GM18858 (cell line): ENCODE data around the gene HNRNPA1L2.
"Not testable (repeated sequence)": the region's sequence is repeated elsewhere in the genome, so short reads cannot be mapped to it uniquely, and the experiment has no call there.

Experiments
- ATAC-seq: cut with Tn5 transposase; IDR thresholded peaks from one replicate; pipeline ENCODE4 v1.9.1; 2021; ENCODE audit not compliant: unreplicated experiment

The HNRNPA1L2 gene

DNA sequence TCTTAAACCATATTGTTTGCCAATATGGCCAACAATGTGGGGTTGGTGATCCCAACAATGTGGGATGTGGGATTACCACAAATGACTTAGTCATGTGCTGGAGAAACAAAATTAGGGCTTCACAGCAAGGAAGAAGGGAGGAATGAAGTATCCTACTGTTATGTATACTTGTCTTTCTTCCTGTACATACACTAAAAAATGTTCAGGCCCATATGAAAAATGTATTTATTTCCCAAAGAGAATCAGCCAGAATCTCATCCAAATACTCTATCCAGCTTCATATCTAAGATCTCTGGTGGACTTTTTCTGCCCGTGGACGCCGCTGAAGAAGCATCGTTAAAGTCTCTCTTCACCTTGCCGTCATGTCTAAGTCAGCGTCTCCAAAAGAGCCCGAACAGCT lies at the start of gene HNRNPA1L2:
Gene HNRNPA1L2 (plus strand): TSS at position 301 of the 400 bp plus-strand sequence. CDS start 62 bp downstream, at position 363.
- ATAC-seq = no peak

DNA sequence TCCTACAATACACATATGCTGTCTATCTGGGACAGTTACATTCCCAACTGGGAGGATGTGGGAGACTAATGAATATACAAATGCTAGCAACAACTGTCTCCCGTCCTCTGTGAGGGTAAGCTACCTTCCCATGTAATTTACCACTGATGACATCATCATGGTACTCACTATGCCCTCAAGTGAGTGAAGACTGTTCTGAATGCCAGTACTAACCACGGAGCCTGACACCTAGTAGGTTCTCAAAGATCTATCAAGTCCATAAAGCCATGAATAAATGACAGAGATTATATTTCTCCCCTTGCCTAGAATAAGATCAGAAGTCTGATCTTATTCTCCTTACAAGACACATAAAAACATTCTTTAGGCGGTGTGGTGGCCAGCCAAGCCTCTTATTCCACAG lies 49.1 kb upstream of the HNRNPA1L2 start:
- not testable (repeated sequence) for ATAC-seq

DNA sequence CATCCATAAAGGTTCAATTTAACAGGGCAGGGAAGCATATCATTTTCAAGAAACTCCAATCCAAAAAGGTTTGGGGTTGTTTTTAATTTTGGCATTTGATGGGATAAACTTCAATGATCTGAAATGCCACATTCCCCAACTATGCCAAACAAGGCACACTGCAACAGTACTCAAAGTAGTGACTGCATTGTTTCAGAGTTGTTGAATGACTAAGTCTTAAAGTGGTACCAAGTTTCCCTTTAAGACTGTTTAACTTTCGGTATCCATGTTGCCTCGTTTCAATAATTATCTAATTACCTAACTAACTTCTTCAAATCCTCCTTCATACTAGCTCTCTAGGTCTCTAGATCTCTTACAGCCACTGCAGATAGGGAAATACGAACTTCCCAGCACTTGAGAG lies 48.4 kb upstream of the HNRNPA1L2 start:
- ATAC-seq = not testable (repeated sequence)

DNA sequence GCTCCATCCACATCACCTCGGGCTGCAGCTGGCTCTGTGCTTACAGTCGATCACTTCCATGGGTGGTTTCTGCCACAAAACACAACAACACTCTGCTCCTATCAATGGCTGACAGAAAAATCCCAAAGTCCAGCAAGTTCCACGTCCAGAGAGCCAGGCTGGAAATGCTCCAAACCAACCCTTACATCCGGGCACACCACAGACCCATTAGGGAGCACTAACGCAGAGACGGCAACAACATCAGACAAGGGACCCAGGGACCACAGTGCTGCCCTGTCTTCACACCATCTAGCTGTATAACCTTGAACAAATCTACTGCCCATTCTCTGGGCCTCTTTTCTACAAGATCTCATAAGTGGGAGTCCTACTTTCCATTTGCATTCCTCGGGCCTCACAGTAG lies 47.9 kb upstream of the HNRNPA1L2 start:
- ATAC-seq = not testable (repeated sequence)

DNA sequence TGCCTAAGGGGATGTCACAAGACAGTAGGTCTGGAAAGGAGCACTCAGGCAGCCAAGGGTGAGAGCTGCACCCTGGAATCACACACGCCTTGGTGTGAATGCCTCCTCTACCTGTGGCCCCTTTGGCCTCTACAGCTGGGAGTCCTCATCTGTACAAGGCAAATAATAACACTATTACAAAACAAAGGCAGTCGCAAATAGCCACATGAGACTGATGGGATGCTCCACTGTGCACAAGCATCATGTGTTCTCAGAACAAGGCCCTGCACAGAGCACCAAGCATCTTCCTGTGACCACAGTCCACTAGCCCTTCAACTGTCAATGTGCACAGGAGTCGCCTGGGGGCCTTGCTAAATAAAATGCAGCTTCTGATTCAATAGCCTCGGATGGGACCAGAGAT lies 44.6 kb upstream of the HNRNPA1L2 start:
- ATAC-seq = no peak

DNA sequence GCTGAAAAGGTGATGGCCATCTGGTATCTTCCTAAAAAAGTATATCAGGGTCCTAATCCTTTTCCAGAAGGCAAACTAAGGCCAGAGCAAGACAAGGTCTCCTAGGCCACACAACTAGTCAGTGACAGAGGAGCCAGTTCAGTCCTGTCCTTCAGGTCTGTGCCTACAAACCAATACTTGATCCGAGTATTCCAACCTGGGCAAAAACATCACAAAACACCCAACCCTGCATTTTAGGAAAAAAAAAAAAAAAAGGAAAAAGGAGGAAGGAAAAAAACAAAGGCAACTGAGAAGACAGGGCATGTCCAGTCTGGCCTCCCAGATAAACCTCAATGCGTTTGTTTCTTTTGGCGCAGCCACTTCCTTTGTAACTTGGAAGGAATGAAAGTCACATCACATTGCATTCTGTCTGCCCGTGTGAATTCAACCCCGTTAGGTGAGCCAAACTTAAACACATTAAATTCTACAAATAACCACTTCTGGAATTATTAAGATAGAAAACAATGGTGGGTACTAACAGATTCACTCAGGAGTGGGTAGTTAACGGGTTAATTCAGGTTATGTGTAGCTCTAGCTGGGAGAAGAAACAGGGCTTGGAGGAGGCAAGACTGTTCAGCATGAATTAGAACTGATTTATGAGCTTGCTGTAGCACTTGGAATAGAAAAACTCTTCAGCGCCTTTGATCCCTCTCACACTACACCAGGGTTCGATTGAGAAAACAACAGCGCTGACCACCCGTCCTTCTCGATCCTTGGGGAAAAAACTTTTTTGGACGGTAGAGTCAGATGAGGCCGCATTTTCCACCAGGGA lies 43.0 kb upstream of the HNRNPA1L2 start:
- ATAC-seq = peak; percentile 19

DNA sequence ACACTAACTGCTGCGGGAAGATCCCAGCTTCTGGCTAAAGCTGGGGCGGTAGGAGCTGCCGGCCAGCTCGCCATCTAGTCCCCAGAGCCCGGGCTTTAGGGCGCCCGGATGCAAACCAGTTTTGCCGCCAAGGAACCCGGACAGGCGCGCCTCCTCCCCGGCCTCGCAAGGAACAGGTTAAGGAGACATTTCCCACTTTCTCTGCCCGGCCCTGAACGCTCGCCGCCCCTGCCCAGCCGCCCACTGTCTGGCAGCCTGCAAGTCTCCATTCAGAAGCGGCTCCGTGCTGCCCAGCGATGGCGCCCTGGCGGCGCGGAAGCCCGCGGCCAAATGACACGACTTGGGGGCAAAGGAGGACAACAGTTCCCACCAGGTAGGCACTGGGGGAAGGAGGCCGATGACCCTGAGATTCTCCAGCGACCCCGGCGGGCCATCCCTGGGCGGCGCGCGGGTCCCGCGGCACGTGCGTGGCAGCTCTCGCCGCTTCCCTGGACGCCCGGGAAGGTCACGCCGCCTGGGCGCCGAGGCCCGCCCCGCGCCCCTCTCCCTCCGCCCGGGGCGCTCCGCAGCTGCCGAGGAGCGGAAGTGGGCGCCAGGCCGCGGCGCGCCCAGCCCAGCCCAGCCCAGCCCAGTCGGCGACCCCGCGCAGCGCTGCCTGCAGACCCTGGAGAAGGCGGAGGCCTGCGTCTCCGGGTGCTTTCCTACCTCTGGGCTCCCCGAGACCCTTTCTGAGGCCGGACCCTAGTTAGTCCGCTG lies 42.2 kb upstream of the HNRNPA1L2 start:
- peak; percentile 50 for ATAC-seq

DNA sequence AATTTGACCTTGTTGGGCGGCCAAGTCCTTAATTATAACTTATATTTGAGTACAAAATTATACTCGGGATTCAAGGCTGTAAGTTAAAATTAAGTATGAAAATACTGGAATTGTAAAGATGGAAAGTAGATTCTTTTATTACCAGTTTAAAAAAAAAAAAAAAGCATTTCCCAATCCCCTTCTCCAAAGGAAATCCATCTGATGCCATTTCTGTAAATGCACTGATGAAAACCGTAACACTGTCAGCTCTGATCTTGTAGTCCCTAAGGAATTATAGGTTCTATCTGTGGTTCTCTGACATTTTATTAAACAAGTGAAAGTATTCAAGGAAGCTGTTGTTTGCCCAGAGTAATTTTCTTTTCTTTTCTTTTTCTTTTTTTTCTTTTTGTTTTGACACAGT lies 41.6 kb upstream of the HNRNPA1L2 start:
- no peak for ATAC-seq

DNA sequence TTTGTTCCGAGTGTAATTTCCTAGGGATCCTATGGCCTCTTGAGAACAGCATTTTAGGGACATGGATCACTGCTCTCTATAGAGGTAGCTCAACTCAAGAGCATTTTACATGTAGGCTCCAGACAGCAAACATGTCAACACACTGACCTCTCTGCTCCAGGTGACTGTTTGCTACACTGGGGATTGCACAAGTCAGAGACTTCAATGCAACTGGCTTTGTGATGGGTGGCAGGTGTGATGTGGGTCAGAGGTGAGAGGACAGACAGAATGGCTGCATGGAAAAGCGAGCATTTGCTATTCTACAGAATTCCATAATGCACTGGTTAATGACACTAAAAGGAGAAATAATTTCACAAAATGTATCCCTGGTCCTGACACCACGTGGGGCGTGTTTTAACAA lies 38.9 kb upstream of the HNRNPA1L2 start:
- ATAC-seq = not testable (repeated sequence)

DNA sequence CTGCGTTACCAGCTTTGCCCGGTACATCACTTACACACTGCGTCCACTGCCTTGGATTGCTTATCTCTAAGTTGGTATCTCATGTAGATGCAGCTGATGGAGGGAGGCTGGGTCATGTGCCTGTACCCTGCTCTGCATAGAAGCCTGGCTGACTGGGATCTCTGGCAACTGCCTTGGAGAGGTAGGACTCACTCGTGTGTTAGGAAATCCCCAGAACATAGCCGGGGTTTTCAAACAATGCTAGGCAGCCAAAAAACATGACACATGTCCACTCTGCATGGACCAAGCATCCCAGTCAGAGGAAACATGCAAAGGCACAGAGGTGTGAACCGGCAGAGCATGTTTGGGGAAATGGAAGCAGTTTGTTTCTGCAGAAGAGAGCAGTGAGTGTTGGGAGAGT lies 36.1 kb upstream of the HNRNPA1L2 start:
- not testable (repeated sequence) for ATAC-seq

DNA sequence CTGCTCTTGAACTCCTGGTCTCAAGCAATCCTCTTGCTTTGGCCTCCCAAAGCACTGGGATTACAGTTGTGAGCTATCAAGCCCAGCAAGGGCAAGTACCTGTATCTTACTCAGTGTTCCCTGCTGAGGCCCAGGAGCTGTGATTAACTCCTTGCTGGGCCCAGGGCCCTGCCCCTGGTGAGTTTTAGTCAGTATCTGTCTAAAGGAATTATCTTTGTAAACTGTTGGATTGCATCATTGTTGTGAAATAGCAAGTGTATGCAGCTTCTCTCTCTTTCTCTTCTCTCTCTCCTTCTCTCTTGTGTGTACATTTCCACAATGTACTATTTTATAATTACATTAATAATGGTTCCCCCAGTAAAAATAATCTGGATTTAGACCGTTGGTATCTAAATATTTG lies 35.4 kb upstream of the HNRNPA1L2 start:
- not testable (repeated sequence) for ATAC-seq

DNA sequence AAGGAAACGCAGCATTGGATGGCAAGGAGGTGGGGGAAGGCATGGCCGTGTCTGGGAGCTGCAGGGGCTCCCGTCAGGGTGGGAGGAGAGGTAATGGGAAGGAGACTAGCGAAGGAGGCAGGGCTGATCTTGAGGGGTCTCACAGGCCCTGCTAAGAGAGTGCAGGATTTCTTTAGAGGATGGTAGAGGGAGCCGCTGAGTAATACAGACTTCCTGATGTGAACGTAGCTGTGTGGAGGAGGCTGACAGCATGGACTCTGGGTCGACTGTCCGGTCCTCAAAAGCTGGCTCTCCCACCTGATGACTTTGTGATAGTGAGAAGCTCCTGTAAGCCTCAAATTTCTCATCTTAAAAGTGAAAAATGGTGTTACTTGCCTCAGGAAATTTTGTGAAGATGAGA lies 34.0 kb upstream of the HNRNPA1L2 start:
- not testable (repeated sequence) for ATAC-seq

DNA sequence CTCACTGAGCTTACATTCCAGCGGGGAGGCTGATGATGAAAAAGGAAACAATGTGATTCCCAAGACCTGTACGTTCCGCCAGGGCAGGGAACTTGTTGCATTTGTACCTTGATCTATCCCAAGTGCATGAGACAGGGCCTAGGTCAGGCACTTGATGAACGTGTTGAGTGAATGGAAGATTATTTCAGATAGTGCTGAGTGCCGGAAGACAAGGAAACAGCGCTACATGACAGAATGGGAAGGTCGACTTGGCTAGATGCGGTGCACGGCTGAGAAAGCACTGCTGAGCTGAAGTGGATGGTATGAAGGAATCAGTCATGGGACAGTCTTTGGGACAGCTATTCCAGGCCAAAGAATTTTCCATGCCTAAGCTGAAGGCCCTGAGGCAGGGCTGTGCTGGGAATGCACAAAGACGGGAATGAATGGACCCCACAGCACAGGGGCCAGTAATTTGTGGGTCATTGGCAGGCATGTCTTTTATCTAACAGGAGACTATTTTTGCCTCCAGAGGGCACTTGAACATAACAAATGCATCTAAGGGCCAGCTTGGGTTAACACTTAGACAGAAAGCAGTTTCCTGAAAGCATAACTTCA lies 33.1 kb upstream of the HNRNPA1L2 start:
- peak; percentile 69 for ATAC-seq

DNA sequence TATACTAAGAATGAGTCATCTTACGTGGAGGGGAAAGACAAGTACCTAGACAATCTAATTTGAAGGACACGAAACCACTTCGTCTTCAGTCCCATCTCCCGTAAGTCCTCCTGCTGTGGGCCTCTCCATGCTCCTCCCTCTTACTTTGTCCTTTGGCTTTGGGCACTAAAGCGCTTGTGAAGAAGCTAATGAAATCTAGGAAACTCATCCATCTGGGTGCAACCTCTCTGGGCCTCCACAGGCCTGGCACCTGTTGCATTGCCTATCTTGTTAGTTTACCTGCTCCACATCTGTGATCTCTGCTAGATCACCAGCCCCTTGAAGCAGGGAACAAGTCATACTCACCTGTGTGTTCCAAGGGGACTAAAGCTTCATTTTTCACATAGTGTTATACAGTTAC lies 32.1 kb upstream of the HNRNPA1L2 start:
- not testable (repeated sequence) for ATAC-seq

DNA sequence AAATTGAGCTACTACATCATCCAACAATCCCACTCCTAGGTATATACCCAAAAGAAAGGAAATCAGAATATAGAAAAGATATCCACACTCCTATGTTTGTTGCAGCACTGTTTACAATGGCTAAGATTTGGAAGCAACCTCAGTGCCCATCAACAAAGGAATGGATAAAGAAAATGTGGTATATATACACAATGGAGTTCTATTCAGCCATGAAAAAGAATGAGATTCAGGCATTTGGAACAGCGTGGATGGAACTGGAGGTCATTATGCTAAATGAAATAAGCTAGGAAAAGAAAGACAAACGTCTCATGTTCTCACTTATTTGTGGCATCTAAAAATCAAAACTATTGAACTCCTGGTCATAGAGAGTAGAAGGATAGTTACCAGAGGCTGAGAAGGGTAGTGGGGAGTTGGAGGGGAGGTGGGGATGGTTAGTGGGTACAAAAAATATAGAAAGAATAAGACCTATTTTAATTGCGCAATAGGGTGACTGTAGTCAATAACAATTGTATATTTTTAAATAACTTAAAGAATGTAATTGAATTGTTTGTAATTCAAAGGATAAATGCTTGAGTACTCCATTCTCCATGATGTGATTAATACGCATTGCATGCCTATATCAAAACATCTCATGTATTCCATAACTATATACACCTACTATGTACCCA lies 27.0 kb upstream of the HNRNPA1L2 start:
- no peak for ATAC-seq

DNA sequence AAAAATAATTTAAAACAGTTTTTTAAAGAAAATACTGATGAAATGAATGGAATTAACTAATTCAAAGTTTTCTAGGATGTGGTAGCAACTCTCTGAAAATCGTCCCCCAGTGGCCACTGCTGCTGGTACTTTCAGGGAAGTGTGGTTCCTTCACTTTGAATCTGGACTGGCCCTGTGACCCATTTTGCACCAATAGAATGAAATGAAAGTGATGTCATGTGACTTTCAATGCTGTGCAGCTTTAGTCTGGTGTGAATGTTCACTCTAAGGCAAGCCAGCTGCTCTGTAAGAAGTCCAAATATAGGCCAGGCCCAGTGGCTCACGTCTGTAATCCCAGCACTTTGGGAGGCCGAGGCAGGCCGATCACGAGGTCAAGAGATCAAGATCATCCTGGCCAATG lies 26.4 kb upstream of the HNRNPA1L2 start:
- no peak for ATAC-seq

DNA sequence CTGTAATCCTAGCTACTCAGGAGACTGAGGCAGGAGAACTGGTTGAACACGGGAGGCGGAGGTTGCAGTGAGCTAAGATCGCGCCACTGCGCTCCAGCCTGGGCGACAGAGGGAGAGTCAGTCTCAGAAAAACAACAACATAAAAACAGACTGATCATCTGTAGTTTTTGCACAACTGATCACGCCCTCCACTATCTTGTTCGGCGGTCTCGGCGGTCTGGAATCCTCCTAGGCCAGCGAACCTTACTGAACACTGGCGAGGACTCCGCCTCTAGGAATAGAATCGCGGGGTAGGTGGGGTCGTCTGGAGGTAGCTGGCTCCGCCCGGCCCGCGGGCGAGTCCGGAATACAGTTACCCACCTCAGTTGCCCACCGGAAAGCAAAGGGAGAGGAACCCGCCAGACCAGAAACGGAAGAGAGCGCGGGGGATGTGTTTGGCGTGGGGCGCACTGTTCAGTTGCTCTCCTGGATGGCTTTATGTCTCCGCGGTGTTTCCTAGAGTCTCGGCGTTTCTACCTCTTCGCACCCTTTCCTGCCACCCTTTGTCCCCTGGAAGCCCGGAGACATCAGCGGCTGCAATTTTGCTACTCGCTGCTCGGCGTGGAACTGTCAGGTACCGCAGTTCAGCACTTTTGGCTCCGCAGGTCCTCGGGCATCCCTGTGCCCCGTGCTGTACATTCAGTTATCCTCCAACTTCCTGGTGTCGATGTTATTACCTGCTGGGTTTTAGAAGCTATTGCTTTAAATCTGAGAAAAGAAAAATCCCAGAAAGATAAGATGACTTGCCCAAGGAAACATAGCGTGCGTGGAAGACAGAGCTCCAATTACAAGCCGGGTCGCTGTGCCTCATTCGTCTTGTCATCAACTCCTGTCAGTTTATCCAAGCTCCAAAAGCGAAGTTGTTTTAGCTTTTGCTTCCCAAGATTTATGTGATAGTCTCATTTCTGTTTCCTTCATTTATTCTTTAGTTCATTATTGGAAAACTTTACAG lies 24.9 kb upstream of the HNRNPA1L2 start:
- peak; percentile 88 for ATAC-seq

DNA sequence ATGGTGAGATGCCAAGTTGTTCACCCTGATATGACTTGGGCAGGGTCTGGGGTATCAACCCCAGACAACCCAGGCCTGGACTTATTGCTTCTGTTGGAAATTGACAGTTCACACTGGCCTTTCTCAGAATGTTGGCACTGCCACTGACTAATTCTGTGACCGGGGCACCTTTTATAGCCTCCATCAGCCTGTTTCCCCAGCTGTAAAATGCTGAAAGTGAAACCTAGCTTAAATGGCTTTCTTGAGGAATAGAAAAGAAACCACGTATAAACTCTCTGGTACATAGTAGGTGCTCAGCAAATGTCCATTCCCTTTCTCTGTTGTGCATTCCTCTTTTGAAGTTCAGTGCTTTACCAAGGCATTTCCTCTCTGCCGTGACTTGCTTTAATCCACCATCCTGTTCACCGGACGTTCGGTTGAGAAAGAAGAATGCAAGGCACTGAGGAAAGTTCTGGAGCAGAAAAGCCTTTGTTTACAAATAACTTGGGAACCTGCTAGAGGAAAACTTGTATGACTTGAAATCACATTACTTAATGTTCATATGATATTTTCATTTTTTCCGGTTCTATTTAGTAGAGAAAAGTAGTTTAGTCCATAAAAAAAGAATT lies 11.0 kb upstream of the HNRNPA1L2 start:
- ATAC-seq = peak; percentile 83

DNA sequence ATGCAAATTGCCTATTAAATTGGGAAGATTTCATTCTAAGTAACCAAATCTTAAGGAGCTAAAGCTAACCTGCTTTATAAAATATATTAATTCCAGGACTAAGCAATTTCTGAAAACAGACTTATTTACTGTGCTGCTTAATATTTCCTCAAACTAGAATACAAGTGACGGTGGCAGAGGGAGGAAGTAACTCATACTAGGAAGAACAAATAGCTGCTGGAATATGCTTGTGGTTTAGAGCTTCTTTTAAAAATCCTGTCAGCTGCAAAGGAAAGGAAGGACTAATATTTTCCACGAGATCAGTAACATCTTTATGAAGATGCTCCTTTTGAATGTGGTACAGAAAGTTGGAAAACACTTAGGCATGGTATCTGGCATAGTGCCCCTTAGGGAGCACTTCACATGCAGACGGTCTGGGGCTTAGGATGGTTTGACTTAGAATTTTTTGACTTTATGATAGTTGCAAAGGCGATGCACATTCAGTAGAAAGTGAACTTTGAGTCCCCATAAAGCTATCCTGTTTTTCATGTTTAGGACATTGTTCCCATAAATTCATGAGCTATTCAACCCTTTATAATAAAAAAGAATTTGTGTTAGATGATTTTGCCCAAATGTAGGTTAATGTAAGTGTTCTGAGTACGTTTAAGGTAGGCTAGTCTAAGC lies 3.4 kb upstream of the HNRNPA1L2 start:
- no peak for ATAC-seq
